ENCODE data around the gene HPD. TPM values are rescaled to one million over a fixed set of nuclear protein-coding genes. Genes with fewer than 3 reads are reported as not detected.
"Not testable (repeated sequence)": the region's sequence is repeated elsewhere in the genome, so short reads cannot be mapped to it uniquely, and the experiment has no call there.

HPD gene
- total RNA-seq, 1 experiment from 2014 or later = 0.21 TPM

DNA sequence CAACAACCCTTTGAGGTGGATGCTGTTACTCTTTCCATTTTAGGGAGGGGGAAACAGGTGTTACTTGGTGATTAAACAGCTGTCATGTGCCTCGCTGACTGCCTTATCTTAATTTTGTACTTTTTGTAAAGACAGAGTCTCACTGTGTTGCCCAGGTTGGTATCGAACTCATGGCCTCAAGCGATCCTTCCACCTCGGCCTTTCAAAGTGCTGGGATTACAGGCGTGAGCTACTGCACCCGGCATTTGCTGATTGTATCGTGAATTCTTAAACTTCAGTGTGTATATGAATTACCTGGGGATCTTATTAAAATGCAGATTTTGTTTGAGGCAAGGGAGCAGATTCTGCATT is 30.6 kb upstream of the HPD start:
- intact Hi-C loops (cut with micrococcal nuclease) = loop anchor here (2.0 to 5.0 kb wide), 2 partner anchors 133 to 192 kb away; partner anchors contain the start of gene BCL7A
- no TSS peak for BruUV-seq (replicated peaks)
- H3K4me3 Mint-ChIP-seq (ENCODE audit: unreplicated experiment) = peak overlapping the region; percentile 98
- POLR2A ChIA-PET = interaction anchor here (0.8 to 7.5 kb wide), 14 partner anchors 50 to 191 kb away, joined by 3 to 128 read pairs (median 8); partner anchors contain the start of genes BCL7A, RHOF and SETD1B
- TF ChIP-seq CTCF (IDR thresholded peaks at IDR 0.05; ENCODE audit: unreplicated experiment) = no peak
- H3K27ac Mint-ChIP-seq (ENCODE audit: low read depth, unreplicated experiment) = peak overlapping the region; percentile 98
- no peak for DNase-seq (ENCODE audit: unreplicated experiment)
- peaks cover 19% of the 10 kb centered on the region for H3K4me1 Mint-ChIP-seq (ENCODE audit: insufficient read depth, unreplicated experiment)
- CTCF ChIA-PET = interaction anchor here (0.8 to 3.5 kb wide), 6 partner anchors 19 to 105 kb away, joined by 3 to 42 read pairs (median 5); partner anchors contain the start of gene RHOF
- peaks cover 41% of the 10 kb centered on the region for H3K36me3 Mint-ChIP-seq (ENCODE audit: insufficient read depth, unreplicated experiment)
- no peaks in the 10 kb centered on the region for H3K9me3 Mint-ChIP-seq (ENCODE audit: unreplicated experiment)
- H3K27me3 Mint-ChIP-seq (ENCODE audit: insufficient read depth, unreplicated experiment) = no peaks in the 10 kb centered on the region

DNA sequence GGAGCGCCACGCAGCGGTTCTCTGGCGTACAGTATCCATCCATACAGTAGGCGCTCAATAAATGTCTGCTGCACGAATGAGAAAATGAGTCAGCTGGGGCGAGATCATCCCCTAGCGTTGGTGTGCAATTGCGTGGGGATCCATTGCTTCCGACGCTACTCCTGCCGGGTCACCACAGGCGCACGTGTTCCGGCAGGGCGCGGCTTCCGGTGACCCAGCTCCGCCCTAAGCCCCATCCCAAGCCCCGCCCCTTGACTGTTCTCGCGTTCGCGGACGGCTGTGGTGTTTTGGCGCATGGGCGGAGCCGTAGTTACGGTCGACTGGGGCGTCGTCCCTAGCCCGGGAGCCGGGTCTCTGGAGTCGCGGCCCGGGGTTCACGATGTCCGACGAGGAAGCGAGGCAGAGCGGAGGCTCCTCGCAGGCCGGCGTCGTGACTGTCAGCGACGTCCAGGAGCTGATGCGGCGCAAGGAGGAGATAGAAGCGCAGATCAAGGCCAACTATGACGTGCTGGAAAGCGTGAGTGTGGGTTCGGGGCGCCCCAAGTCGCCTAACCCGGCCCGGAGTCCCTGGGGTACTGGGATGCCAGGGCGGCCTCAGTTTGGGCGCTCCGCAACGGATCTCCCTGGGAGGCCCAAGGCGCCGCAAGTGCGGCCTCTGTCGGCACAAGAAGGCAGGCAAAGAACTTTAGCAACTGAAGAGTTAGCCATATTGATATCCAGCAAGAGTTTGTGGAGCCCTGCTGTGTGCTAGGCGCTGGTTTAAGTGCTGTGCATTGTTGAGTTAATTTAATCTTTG is 30.0 kb upstream of the HPD start, which contains the start of gene PSMD9:
Gene PSMD9, plus strand, starts transcription at position 313 of the 796 bp plus-strand sequence. Its CDS starts 67 bp downstream, at position 380.
- BruUV-seq (replicated peaks) = TSS peak; percentile 74
- Mint-ChIP-seq H3K36me3 (ENCODE audit: insufficient read depth, unreplicated experiment) (peaks cover 36% of the 10 kb centered on the region), H3K4me1 (ENCODE audit: insufficient read depth, unreplicated experiment) (peaks cover 13% of the 10 kb centered on the region), H3K27me3 (ENCODE audit: insufficient read depth, unreplicated experiment) (no peaks in the 10 kb centered on the region), H3K27ac (ENCODE audit: low read depth, unreplicated experiment) (peak within 1 kb of the TSS; percentile 98), H3K9me3 (ENCODE audit: unreplicated experiment) (no peaks in the 10 kb centered on the region), H3K4me3 (ENCODE audit: unreplicated experiment) (peak within 1 kb of the TSS; percentile 98)
- DNase-seq (ENCODE audit: unreplicated experiment) = peak; percentile 97
- ChIA-PET POLR2A (interaction anchor here (0.5 to 7.5 kb wide), 27 partner anchors 8 to 257 kb away, joined by 3 to 128 read pairs (median 4); partner anchors contain the start of genes BCL7A, RHOF and SETD1B), CTCF (interaction anchor here (0.5 to 3.5 kb wide), 16 partner anchors 10 to 1343 kb away, joined by 3 to 42 read pairs (median 4); partner anchors contain the start of gene RHOF)
- peak; percentile 62 for TF ChIP-seq CTCF (IDR thresholded peaks at IDR 0.05; ENCODE audit: unreplicated experiment)
- intact Hi-C loops (cut with micrococcal nuclease) = loop anchor here (1.0 to 5.0 kb wide), 4 partner anchors 49 to 192 kb away; partner anchors contain the start of gene BCL7A

- BruUV-seq (replicated peaks) = TSS peak; percentile 96
- CTCF ChIA-PET = interaction anchor here (0.6 to 3.5 kb wide), 12 partner anchors 10 to 1343 kb away, joined by 3 to 42 read pairs (median 4); partner anchors contain the start of gene RHOF
- Mint-ChIP-seq H3K36me3 (ENCODE audit: insufficient read depth, unreplicated experiment) (peaks cover 30% of the 10 kb centered on the region), H3K27ac (ENCODE audit: low read depth, unreplicated experiment) (peak overlapping the region; percentile 98), H3K4me1 (ENCODE audit: insufficient read depth, unreplicated experiment) (peaks cover 9% of the 10 kb centered on the region), H3K27me3 (ENCODE audit: insufficient read depth, unreplicated experiment) (no peaks in the 10 kb centered on the region), H3K9me3 (ENCODE audit: unreplicated experiment) (no peaks in the 10 kb centered on the region), H3K4me3 (ENCODE audit: unreplicated experiment) (peak overlapping the region; percentile 98)
- intact Hi-C loops (cut with micrococcal nuclease) = loop anchor here (1.0 to 5.0 kb wide), 4 partner anchors 49 to 191 kb away; partner anchors contain the start of gene BCL7A
- TF ChIP-seq CTCF (IDR thresholded peaks at IDR 0.05; ENCODE audit: unreplicated experiment) = no peak
- no peak for DNase-seq (ENCODE audit: unreplicated experiment)
- POLR2A ChIA-PET = interaction anchor here (0.5 to 7.5 kb wide), 28 partner anchors 8 to 258 kb away, joined by 3 to 128 read pairs (median 4); partner anchors contain the start of genes BCL7A, RHOF and SETD1B
Observed at GRCh38 chr12:121888083-121888477, 29.4 kb upstream of the HPD start.

DNA sequence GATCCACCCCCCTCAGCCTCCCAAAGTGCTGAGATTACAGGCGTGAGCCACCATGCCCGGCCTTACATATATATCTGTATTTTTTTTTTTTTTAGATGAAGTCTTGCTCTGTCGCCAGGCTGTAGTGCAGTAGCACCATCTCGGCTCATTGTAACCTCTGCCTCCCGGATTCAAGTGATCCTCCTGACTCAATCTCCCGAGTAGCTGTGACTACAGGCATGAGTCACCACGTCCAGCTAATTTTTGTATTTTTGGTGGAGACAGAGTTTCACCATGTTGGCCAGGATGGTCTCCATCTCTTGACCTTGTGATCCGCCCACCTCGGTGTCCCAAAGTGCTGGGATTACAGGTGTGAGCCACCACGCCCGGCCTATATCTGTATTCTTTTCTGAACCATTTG is 26.5 kb upstream of the HPD start:
- H3K9me3 Mint-ChIP-seq (ENCODE audit: unreplicated experiment); H3K36me3 Mint-ChIP-seq (ENCODE audit: insufficient read depth, unreplicated experiment); BruUV-seq (replicated peaks); H3K27ac Mint-ChIP-seq (ENCODE audit: low read depth, unreplicated experiment); H3K4me3 Mint-ChIP-seq (ENCODE audit: unreplicated experiment); POLR2A ChIA-PET; H3K27me3 Mint-ChIP-seq (ENCODE audit: insufficient read depth, unreplicated experiment); H3K4me1 Mint-ChIP-seq (ENCODE audit: insufficient read depth, unreplicated experiment): not testable (repeated sequence)
- CTCF ChIA-PET = interaction anchor here (0.8 kb wide), 1 partner anchor 91 kb away, joined by 3 read pairs; no protein-coding TSS in a partner anchor
- DNase-seq (ENCODE audit: unreplicated experiment) = peak; percentile 46
- intact Hi-C loops (cut with micrococcal nuclease) = loop anchor here (5.0 kb wide), 1 partner anchor 137 kb away; the partner anchor contains the start of gene BCL7A

Measured in MCF 10A (cell line).